ENCODE data around the gene STAU1. TPM values are rescaled to one million over a fixed set of nuclear protein-coding genes. Genes with fewer than 3 reads are reported as not detected.

STAU1 gene
- total and polyA plus RNA-seq, 10 of the 15 experiments (the other 5 are each of a cell fraction or from before 2014, with no cell fraction given): 13.9 to 66.2 (median 45.6) TPM

GRCh38 chr20:49187851-49188641 is at the start of gene STAU1 (continued):
- TF ChIP-seq PRDM15 (CRISPR knock-in tag; IDR thresholded peaks at IDR 0.05) (no peak), NR2C2 (IDR thresholded peaks at IDR 0.05; ENCODE audit: borderline replicate concordance, control insufficient read depth, insufficient read length, low read depth) (no peak), IKZF1 (conservative IDR thresholded peaks at IDR 0.05) (peak; percentile 97), SPI1 (IDR thresholded peaks at IDR 0.05; ENCODE audit: borderline replicate concordance, insufficient read depth, low read depth, low read length) (no peak), BCL3 (IDR thresholded peaks at IDR 0.05; ENCODE audit: borderline replicate concordance, insufficient read depth, low read depth, low read length, poor library complexity, severe bottlenecking) (no peak), FOXM1 (IDR thresholded peaks at IDR 0.05; ENCODE audit: low read depth, low read length) (no peak), RELA (IDR thresholded peaks at IDR 0.05; ENCODE audit: borderline replicate concordance, partially characterized antibody) (no peak), RUNX3 (IDR thresholded peaks at IDR 0.05; ENCODE audit: low read length) (peak; percentile 91), BRCA1 (IDR thresholded peaks at IDR 0.05; ENCODE audit: low read depth, low read length) (no peak), TCF3 (IDR thresholded peaks at IDR 0.05; ENCODE audit: borderline replicate concordance, insufficient read depth, low read depth, low read length) (0 out of 2 replicates have a peak, but pooled peaks have one; percentile 57), MTA2 (IDR thresholded peaks at IDR 0.05; ENCODE audit: low read depth) (no peak), CHD4 (IDR thresholded peaks at IDR 0.05) (no peak), SMARCA5 (IDR thresholded peaks at IDR 0.05) (0 out of 2 replicates have a peak, but pooled peaks have one; percentile 59), WRNIP1 (IDR thresholded peaks at IDR 0.05; ENCODE audit: borderline replicate concordance, low read depth, low read length) (no peak), POLR2AphosphoS5 (IDR thresholded peaks at IDR 0.05; ENCODE audit: low read length) (0 out of 2 replicates have a peak, but pooled peaks have one; percentile 52), BMI1 (IDR thresholded peaks at IDR 0.05; ENCODE audit: borderline replicate concordance) (no peak)
- TF ChIP-seq, protein P1, sequence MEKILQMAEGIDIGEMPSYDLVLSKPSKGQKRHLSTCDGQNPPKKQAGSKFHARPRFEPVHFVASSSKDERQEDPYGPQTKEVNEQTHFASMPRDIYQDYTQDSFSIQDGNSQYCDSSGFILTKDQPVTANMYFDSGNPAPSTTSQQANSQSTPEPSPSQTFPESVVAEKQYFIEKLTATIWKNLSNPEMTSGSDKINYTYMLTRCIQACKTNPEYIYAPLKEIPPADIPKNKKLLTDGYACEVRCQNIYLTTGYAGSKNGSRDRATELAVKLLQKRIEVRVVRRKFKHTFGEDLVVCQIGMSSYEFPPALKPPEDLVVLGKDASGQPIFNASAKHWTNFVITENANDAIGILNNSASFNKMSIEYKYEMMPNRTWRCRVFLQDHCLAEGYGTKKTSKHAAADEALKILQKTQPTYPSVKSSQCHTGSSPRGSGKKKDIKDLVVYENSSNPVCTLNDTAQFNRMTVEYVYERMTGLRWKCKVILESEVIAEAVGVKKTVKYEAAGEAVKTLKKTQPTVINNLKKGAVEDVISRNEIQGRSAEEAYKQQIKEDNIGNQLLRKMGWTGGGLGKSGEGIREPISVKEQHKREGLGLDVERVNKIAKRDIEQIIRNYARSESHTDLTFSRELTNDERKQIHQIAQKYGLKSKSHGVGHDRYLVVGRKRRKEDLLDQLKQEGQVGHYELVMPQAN (conservative IDR thresholded peaks at IDR 0.05): peak; percentile 78
- TF ChIP-seq, protein P2, sequence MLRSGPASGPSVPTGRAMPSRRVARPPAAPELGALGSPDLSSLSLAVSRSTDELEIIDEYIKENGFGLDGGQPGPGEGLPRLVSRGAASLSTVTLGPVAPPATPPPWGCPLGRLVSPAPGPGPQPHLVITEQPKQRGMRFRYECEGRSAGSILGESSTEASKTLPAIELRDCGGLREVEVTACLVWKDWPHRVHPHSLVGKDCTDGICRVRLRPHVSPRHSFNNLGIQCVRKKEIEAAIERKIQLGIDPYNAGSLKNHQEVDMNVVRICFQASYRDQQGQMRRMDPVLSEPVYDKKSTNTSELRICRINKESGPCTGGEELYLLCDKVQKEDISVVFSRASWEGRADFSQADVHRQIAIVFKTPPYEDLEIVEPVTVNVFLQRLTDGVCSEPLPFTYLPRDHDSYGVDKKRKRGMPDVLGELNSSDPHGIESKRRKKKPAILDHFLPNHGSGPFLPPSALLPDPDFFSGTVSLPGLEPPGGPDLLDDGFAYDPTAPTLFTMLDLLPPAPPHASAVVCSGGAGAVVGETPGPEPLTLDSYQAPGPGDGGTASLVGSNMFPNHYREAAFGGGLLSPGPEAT (IDR thresholded peaks at IDR 0.05; ENCODE audit: low read depth): no peak
